HG02938 (cell line): Measurements from ENCODE around the gene TAF4.

Experiments used
- ATAC-seq: cut with Tn5 transposase; IDR thresholded peaks from one replicate; pipeline ENCODE4 v1.9.1; 2021; ENCODE audit warnings: mild to moderate bottlenecking, moderate library complexity; ENCODE audit not compliant: unreplicated experiment

TAF4 gene

DNA sequence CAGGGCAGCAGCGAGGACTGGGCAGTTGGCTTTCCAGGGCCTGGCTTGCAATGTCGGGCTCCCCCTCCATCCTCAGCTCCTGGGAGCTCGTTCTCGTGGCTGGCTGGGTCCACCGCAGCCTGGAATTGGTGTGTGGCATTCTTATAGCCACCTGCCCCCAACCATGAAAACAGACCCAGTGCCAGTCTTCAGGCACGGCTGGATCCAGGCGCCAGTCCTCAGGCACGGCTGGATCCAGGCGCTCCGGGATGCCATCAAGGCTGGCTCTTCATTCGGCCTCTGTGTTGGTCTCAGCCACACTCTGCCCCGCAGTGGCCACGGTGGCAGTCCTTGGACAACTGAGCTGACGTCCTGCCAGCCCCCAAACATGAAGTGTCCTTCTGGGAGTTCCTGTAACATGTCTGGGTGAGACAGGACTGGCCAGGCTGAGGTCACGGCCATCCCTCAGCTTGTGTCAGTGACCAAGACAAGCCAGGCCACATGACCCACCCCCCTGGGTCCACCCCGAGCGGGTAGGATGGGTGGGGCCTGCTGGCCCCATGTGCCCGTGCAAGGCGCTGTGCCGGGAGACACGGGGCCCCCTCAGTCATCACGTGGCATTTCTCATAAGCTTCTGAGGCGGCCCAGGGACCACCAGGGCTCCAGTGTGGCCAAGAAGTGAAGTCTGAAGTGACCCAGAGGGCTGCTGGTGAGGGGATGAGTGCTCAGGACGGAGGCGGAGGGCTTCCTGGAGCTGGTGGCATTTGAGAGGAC lies 99.0 kb downstream of the TAF4 start:
- ATAC-seq, result no peak

DNA sequence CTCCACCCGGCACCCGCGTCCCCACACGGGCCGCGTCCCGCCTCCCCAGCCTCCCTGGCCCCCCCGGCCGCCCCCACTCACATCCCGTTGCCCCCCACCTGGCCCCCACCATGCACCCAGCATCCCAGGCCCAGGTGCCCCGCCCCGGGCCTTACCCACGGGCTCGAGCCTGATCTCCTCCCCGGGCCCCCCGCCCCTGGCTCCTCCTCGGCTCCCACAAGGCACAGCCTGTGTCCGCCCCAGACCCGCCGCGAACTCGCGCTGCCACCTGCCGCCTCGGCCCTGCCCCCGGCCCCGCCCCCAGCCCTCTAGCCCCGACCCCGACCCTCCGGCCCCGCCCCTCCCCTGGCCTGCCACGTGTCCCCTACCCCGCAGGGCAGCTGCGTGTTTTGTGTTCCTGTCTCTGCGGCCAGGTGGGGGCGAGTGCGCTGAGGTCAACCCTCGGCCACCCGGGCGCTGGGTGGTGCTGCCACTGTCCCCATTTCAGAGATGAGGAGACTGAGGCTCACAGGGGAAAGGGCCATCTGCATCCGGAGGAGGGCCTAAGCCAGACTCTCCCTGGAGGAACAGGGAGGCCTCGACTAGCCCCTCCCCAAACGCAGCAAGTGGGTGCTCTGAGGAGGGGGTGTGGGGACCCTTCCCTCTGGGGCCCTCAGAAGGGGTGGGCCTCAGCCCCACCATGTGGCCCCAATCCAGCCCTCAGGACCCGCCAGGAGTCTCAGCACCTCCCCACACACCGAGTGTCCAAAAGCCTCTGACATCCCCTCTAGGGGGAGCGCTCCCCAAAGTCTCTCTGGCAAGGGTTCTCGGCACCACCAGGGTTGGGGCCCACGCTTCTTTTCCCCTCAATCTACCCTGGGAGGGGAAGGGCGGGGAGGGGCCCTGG lies 99.8 kb downstream of the TAF4 start:
- ATAC-seq, result no peak

DNA sequence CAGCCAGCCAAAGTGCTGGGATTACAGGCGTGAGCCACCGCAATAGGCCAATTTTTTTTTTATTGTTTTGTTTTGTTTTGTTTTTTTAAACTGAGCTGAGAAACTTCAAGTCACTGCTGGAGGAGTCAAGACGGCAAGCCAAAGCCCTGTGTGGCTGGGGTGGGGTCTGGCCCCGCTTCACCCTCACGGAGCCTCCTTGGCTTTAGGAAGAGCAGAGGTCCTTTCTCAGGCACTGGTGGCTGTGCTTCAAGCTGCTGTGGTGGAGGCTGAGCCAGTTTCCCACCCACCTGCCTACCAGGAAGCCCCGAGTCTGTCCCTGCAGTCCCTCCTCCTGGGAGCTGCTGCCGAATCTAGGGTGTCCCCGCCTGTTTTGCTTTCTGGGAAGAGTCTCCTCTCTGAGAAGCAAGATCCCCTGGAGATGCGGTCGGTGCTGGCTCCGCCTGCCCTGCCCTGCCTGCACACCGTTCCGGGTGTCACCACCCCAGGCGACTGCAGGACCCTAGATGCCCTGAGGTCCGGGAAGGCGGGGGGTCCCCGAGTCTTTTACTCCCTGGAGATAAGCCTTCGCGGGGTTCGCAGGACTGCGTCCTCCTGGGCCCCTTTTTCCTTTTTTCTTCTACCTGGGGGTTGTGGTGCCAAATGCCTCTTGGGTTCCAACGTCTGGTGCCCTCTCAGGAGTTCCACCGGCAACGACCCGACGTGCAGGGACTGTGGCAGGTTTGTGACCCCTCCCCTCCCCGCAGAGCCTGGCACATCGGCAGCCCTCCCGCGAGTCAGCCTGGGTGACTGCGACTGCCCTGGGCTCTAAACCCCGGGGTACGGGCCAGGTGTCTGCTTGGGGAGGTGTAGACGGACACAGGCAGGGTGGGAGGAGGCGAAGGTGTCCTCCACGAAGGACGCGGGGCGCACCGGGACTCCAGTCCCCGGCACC lies 100.7 kb downstream of the TAF4 start:
- ATAC-seq, result no peak

DNA sequence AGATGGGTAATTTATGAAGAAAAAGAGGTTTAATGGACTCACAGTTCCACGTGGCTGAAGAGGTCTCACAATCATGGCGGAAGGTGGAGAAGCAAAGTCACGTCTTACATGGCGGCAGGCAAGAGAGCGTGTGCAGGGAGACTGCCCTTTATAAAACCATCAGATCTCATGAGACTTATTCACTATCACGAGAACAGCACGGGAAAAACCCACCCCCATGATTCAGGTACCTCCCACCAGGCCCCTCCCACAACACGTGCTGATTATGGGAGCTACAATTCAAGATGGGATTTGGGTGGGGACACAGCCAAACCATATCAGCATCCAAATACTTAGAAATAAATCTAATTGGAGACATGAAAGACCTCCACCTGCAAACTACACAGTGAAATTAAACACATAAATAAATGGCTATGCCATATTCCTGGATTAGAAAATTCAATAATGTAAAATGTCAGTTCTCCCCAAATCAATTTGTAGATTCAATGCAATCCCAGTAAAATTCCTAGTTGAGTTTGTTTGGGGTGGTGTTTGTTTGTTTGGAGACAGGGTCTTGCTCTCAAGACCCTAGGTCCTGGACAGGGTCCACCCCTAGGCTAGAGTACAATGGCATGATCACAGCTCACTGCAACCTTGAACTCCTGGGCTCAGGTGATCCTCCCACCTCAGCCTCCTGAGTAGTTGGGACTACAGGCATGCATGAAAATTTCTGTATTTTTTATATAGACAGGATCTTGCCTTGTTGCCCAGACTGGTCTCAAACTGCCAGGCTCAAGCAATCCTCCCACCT lies 101.6 kb downstream of the TAF4 start:
- ATAC-seq, result no peak

DNA sequence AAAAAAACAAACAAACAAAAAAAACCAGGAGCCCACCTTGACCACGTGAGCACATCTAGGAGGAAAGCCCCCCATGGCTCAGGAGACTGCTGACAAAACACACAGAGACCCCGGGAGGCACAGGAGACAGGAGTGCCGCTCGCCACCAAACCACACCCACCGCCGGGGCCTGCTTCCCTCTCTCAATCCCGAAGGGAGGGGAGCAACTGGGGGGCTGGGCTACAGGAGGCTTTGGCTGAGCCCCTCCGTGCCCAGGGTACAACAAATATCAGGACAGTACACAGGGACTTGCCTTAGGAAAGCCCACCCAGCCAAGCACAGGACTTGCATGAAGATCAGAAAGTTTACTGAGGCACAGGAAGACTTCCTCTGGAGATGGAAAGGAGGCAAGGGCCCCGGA lies 102.5 kb downstream of the TAF4 start:
- no peak for ATAC-seq

DNA sequence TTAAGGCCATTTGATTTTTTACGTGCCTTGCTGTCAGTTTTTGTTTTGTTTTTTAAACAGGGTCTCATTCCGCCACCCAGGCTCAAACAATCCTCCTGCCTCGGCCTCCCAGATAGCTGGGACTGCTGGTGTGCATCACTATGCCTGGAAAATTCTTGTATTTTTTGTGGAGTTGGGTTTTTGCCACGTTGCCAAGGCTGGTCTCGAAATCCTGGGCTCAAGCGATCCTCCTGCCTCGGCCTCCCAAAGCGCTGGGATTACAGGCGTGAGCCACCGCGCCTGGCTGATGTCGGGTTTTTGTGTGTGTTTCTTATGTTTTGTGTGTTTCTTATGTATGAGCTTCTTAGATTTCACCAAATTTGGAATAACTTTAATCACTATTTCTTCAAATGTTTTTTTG lies 104.8 kb downstream of the TAF4 start:
- ATAC-seq, result no peak

DNA sequence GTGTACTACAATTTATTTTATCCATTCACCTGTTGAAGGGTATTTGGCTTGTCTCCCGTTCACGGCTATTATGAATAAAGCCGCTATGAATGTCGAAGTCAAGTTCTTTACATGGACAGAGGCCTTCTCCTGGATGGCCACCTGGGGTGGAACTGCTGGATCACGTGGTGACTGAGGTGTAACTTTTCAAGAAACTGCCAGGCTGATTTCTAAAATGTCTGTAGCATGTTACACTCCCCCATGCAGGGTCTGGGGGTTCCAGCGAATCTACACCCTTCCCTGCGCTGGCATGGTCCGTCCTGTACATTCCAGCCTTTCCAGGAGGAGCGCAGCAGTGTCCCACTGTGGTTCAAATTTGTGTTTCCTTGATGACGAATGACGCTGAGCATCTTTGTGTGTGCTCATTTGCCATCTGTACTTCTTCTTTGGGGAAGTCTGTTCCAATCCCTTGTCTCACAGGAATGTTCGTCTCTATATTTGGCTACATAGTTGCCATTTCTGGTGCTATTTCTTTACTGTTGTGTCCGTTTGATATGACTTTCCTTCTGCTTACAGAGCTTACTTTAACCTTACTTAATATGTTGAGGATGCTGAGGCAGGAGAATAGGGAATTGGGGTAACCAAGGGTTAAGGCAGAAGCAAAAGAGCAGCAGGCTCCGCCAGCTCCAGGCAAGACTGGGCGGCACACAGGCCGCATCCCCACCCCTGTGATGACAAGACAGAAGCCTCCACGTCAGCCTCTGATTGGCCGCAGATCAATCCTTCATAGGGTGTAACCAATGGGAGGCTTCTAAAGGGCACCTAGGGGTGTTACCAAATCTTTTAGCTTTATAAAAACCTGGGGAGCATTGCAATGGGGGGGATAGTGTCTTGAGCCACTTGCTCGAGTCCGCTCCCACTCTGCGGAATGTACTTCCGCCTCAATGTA lies 106.6 kb downstream of the TAF4 start:
- ATAC-seq, result no peak

DNA sequence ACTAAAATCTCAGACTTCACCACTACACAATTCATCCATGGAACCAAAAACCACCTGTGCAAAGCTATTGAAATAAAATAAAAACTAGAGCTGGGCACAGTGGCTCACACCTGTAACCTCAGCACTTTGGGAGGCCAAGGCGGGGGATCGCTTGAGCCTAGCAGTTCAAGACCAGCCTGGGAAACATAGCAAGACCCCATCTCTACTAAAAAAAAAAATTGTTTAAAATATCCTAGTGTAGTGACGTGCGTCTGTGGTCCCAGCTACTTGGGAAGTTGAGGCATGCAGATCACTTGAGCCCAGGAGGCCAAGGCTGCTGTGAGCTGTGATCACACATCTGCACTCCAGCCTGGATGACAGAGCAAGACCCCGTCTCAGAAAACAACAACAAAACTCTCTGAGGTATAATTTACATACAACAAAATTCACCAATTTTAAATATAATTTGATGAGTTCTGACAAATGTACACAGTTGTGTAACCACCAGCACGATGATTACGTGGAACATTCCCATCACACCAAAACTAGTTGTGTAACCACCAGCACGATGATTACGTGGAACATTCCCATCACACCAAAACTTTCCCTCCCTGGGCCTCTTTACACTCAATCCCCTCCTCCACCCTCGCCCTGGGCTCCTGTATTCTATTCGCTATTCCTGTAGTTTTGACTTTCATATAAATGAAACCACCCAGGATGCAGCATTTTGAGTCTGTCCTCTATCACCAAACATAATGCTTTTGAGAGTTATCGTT lies 107.5 kb downstream of the TAF4 start:
- ATAC-seq, result no peak

DNA sequence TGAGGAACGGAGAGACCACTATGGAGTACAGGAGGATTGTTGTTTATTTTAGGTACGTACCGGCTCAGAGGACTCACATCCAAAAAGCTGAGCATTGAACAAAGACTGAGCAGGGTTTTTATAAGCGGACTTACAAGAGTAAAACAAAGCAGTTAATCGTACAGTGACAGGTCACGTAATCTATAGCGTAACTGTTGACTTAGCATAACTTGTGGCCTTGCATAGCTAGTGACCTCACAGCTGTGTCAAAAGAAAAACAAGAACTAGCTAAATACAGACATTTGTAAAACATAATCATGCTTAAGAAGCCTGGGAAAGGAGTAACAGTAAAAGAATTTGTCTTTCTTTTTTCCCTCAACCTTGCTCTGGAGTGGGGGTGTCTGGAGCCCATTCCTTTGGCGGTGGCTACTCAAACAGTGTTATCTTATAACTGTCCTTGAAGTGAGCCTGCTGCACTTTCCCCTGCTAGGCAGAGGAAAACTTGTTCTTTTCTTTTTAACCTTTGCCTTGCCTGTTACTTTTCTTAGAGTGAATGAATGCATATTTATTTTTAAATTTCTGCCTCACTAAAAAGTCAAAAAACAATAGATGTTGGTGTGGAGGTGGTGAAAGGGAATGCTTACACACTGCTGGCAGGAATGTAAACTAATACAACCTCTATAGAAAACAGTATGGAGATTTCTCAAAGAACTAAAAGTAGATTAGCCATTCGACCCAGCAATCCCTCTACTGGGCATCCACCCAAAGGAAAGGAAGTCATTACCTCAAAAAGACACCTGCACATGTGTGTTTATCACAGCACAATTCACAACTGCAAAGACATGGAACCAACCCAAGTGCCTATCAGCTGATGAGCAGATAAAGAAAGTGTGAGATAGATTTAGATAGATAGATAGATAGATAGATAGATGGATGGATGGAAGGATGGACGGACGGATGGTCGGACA lies 109.0 kb downstream of the TAF4 start:
- no peak for ATAC-seq

DNA sequence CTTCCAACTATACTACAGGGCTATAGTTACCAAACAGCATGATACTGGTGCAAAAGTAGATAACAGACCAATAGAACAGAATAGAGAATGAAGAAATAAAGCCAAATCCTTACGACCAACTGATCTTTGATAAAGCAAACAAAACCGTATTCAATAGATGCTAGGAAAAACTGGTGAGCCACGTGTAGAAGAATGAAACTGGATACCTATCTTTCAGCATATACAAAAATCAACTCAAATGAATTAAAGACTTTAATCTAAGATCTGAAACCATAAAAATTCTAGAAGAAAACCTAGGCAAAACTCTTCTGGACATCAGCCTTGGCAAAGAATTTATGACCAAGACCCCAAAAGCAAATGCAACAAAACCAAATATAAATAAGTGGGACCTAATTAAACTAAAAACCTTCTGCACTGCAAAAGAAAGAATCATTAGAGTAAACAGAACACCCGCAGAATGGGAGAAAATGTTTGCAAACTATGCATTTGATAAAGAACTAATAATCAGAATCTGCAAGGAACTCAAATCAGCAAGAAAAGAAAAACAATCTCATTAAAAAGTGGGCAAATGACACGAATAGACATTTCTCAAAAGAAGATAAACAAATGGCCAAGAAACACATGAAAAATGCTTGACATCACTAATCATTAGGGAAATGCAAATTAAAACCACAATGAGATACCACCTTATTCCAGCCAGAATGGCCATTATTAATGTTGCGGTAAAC lies 109.8 kb downstream of the TAF4 start:
- ATAC-seq, result no peak

DNA sequence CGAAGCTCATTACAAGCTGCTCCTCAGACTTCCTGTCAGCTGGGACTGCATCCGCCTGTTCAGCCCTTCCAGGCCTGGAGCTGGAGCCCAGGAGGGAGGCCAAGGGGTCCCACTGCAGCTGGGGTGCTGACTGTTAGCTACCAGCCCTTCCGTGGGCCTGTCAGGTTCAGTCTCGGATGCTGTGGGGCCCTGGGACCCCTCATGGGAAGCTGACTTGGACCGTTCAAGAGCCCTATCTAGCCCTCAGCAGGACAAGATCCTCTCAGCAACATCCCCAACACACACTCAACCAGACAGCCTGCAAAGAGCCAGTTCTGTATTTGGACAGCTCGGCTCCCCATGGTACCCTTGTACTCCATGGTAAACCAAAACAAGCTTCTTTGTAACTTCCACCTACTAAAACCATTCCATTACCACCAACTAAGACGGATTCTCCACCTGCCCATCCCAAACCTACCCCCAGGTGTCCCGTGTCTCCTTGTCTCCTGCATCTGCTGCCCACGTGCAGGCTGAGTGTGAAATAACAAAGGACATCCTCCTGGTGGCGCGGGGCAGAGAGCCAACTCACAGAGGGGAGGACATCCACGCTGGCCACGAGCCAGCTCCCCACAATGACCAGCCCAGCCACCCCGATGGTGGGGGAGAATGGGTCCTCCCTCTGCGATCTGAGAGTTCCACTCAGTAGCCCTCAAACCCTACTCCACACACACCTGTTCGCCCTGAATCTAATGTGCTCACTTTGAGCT lies 111.2 kb downstream of the TAF4 start:
- no peak for ATAC-seq

DNA sequence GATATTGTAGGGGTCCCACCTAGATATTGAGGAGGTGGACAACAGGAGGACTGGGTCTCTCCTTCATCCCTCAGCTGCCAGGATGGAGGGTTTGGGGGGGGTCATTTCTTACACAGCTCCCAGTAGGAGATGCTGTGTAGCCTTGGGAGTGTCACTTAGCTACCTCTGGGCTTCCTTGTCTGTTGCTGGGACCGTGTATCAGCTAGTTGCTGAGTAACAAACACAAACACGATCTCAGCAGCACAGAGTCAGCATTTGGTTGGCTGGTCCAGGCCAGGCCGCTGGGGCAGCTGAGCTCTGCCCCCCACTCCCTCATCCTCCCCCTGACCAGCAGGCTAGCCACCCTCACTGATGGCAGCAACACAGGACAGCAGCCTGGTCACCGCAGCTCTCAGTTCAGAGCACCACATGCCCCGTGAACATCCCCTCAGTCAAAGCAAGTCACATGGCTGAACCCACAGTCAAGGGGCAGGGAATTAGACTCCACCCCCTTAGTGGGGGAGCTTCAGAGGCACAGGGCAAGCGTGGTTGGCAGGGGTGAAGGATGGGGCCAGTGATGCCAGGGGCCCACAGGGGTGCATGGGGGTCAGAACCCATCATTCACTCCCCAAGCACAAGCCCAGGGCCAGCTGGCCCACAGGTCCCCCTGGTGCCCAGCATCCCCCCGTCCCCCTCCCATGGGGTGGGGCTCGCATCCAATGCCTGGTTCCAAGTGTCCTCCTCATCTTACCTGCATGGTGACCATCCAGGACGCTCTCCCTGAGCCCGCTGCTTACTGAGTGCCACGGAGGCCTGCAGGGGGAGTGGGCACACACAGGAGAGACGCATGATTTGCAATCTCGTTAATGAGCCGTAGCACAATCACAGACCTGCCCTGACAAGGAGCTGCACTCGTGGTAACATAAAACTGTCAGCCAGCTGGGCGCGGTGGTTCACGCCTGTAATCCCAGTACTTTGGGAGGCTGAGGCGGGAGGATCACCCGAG lies 112.4 kb downstream of the TAF4 start:
- no peak for ATAC-seq

DNA sequence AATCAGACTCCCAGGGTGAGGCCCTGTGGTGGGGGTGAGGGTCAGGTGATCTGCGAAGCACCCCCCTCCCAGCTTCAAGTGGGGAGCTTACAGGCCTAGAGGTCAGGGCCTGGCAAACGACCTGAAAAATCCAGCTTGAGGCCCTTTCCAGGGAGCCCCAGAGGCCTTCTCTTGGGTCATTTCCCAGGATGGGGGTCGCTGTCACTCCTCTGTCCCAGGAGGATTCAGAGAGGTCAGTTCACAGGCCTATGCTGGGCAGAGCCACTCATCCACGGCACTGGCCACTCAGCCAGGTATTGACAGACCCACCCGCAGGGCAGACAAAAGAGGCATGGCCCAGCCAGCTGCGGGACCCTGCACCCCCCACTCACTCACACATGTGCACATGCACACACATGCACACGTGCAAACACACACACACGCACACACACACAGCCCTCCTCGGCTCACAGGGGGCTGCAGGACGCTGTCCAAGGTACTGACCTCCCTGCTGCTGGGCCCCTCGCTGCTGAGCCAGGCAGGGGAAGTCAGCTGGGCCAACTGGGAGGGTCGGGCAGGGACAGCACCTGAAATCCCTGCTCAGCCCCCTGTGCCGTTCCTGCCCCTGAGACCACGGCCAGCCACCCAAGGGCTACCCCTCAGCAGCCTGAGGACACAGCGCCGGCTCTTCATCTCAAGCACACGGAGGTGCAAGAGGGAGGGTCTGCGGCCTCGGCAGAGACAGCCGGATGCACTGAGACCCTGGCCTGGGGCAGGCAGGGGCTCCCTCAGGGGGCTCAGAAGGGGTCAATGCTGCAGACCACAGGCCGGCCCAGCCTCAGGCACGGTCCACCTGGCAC lies 113.8 kb downstream of the TAF4 start:
- no peak for ATAC-seq

DNA sequence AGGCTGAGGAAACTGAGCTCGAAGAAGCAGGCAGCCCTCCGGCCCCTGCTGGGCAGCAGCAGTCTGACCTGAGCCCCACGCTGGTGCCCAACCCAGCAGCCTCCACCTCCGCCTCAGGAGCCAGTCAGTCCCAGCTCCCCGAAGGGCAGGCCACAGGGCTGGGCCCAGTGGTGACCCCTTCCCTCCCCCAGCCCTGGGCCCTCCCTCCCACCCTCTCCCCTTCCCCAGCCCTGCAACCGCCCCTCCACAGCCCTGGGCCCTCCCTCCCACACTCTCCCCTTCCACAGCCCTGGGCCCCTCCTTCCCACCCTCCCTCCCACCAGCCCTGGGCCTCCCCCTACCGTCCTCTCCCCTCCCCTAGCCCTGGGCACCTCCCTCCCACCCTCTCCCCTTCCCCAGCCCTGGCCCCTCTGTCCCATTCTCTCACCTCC lies 115.0 kb downstream of the TAF4 start:
- no peak for ATAC-seq
